Progenitor cell of endocrine pancreas (in vitro differentiated cells): ENCODE measurements around the gene SDC3. TPM values are rescaled to one million over a fixed set of nuclear protein-coding genes. Genes with fewer than 3 reads are reported as not detected.

Experiments
- DNase-seq: peaks from one replicate; pipeline ENCODE4 v3.0.0; 2021; ENCODE audit warnings: low spot score; ENCODE audit not compliant: unreplicated experiment
- H3K27ac Mint-ChIP-seq: 2 replicates; pipeline ENCODE4 v1.8.0; 2021; ENCODE audit warnings: mild to moderate bottlenecking, moderate library complexity, mixed read lengths
- H3K27me3 Mint-ChIP-seq: 2 replicates; pipeline ENCODE4 v1.8.0; 2021; ENCODE audit warnings: mixed read lengths
- H3K36me3 Mint-ChIP-seq: 2 replicates; pipeline ENCODE4 v1.8.0; 2022; ENCODE audit warnings: mixed read lengths; ENCODE audit not compliant: insufficient read depth
- H3K4me1 Mint-ChIP-seq: 2 replicates; pipeline ENCODE4 v1.8.0; 2021; ENCODE audit warnings: low read depth, mixed read lengths
- H3K4me3 Mint-ChIP-seq: 2 replicates; pipeline ENCODE4 v1.8.0; 2021; ENCODE audit warnings: low read depth, mild to moderate bottlenecking, moderate library complexity, mixed read lengths
- H3K9me3 Mint-ChIP-seq: 2 replicates; pipeline ENCODE4 v1.8.0; 2021; ENCODE audit warnings: low read depth, mixed read lengths
- CTCF ChIP-seq: fragments of 200-600 bp; sonication (generic); IDR thresholded peaks from one replicate; pipeline ENCODE4 v1.5.0; 2021; ENCODE audit warnings: antibody characterized with exemption, mild to moderate bottlenecking; ENCODE audit not compliant: unreplicated experiment
- total RNA-seq: library from RNA; stranded (reverse); gene quantifications from 2 replicates; pipeline ENCODE4 v1.2.1, GENCODE V29; 2021

The SDC3 gene
- total RNA-seq, 1 donor from 2014 or later = 33.7 TPM

DNA sequence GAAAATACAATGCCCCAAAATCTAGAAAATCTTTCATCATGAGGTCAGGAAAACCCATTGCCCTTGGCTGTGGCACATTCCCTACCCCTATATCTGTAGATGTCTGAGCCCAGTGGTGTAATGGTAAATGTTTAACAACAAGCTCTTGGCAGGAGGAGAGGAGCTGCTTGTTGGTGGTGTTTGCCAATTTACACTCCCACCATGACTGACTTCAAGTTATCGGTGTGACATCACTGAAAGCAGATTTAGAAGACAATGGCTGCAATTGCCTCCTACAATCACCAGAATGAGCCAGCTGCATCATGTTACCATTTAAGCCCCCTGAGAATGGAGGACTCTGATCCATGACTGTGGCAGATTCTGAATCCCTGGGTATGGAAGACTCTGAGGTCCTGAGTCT is 70.9 kb downstream of the SDC3 start:
- H3K27ac Mint-ChIP-seq = no peak overlapping the region

DNA sequence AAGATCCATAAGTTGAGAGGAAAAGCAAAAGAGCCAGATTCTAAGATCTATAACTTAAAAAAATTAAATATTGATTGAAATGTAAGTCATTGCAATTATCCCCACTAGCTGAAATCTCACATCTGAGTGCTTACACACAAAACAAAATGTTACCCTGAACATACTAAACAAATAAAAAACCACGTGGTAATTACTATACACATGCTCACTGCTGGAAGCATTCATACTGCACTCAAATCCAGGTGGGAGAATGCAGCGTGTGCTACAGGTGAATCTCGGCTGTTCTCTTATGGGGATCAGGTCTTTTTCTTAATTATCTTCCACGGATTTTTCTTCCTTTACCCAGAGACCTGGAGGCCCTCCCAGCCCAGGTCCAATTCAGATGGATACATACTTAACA is 74.3 kb downstream of the SDC3 start:
- H3K9me3 Mint-ChIP-seq = no peaks in the 10 kb centered on the region
- no peaks in the 10 kb centered on the region for H3K36me3 Mint-ChIP-seq
- peaks cover 2% of the 10 kb centered on the region for H3K27me3 Mint-ChIP-seq
- H3K4me1 Mint-ChIP-seq = peaks cover 9% of the 10 kb centered on the region
- no peak overlapping the region for H3K4me3 Mint-ChIP-seq
- no peak for DNase-seq
- H3K27ac Mint-ChIP-seq = no peak overlapping the region
- no peak for TF ChIP-seq CTCF

More for the DNA sequence above, 70.9 kb downstream of the SDC3 start:
- H3K4me3 Mint-ChIP-seq = no peak overlapping the region
- H3K27me3 Mint-ChIP-seq = no peaks in the 10 kb centered on the region
- DNase-seq = no peak
- H3K9me3 Mint-ChIP-seq = no peaks in the 10 kb centered on the region
- H3K4me1 Mint-ChIP-seq = peaks cover 27% of the 10 kb centered on the region
- no peak for TF ChIP-seq CTCF
- H3K36me3 Mint-ChIP-seq = no peaks in the 10 kb centered on the region

DNA sequence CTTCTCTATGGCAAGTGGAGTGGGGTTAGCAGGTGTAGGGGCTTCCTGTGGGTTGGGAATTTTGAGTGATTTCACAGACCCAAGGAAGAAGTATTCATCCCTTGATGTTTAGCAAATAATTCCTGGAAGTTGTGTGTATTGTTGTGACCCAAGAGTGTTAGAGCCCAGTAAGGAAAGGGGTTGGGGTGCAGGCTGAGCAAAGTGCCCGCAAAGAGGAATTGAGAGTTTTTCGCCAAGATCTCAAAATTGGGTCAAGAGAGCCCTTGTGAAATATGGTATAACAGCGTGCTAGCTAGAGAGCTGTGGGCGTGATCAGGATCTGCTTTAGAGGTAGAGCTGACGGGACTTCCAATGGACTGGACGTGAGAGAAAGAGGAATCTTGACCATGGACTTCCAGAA is 78.0 kb downstream of the SDC3 start:
- TF ChIP-seq CTCF = no peak
- Mint-ChIP-seq H3K9me3 (no peaks in the 10 kb centered on the region), H3K4me3 (no peak overlapping the region), H3K27ac (no peak overlapping the region), H3K36me3 (no peaks in the 10 kb centered on the region), H3K4me1 (peaks cover 1% of the 10 kb centered on the region), H3K27me3 (peaks cover 13% of the 10 kb centered on the region)
- DNase-seq = no peak

DNA sequence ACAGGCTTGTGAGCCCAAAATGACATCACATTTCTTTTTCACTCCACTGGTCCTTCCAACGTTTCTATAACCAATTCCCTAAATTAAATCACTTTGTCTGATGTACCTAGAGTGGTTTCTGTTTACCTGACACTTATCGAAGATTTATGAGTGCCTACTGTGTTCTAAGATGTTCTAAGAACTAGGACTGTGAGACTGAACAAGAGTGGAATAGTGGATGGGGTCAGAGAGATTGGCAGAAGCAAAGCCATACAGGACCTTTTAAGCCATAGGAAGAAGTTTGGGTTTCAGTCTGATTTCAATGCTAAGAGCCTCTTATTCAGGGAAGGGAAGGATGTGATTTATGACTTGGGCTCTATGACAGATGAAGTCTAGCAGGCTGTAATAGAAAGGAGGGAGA is 78.7 kb downstream of the SDC3 start:
- TF ChIP-seq CTCF = no peak
- Mint-ChIP-seq H3K4me1 (peaks cover 1% of the 10 kb centered on the region), H3K27ac (no peak overlapping the region), H3K4me3 (no peak overlapping the region), H3K36me3 (no peaks in the 10 kb centered on the region), H3K9me3 (no peaks in the 10 kb centered on the region), H3K27me3 (peaks cover 19% of the 10 kb centered on the region)
- DNase-seq = no peak

DNA sequence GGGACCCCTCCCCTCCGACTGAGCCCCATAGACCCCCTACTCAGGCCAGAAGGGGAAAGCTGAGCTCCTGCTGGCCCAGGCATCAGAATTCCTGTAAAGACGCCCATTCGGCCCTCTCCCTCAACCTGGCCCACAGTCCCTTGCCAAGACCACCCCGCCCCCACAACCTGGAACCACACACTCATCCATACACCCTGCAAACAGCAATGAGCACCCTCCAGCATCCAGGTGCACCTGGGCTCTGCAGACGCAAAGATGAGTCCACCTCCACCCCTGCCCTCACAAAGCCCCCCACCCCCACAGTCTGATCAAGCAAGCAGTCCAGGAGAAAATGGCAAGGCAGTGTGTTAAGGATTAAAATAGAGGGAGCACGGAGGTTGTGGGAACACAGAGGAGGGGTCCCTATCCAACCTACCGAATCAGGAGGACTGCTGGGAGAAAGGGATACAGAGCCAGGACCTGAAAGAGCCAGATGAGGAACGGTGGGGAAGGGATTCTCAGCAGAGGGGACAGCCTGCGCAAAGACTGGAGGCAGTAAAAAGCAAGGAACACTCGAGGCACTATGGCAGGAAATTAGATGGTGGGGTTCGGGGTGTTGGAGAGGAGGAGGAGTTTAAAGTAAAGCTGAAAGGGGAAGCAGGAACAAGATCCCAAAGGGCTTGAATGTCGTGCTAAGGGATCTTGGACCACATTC is 83.7 kb downstream of the SDC3 start:
- peaks cover 3% of the 10 kb centered on the region for H3K4me1 Mint-ChIP-seq
- peak overlapping the region; percentile 94 for H3K27ac Mint-ChIP-seq
- H3K36me3 Mint-ChIP-seq = no peaks in the 10 kb centered on the region
- no peak for DNase-seq
- H3K4me3 Mint-ChIP-seq = peak overlapping the region; percentile 73
- no peak for TF ChIP-seq CTCF
- no peaks in the 10 kb centered on the region for H3K9me3 Mint-ChIP-seq
- peaks cover 39% of the 10 kb centered on the region for H3K27me3 Mint-ChIP-seq
